ENCODE results near the gene FOXK1.

Gene FOXK1

DNA sequence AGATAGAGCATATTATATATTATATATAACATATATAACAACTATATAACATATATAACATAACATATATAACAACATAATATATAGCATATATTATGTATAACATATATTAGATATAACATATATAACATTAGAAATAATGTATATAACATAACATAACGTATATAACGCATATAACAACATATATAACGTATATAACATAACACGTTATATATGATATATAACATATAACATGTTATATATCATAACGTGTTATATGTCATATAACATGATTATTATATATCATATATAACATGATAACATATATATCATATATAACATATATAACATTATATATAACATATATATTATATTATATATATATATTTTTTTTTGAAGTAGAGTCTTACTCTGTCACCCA is 97.0 kb downstream of the FOXK1 start:
- H3K9me3 ChIP-seq (ENCODE audit: severe bottlenecking), result no peaks in the 10 kb centered on the region
- H3K27ac ChIP-seq (ENCODE audit: poor library complexity, severe bottlenecking), result no peak overlapping the region
- no peak overlapping the region for H3K4me3 ChIP-seq (ENCODE audit: severe bottlenecking)
- ATAC-seq (ENCODE audit: low read depth), result no peak
- no peak for DNase-seq (ENCODE audit: low spot score)
- no peaks in the 10 kb centered on the region for H3K27me3 ChIP-seq (ENCODE audit: insufficient read depth, poor library complexity, severe bottlenecking)
- H3K4me1 ChIP-seq (ENCODE audit: insufficient read depth, poor library complexity, severe bottlenecking), result peaks cover 2% of the 10 kb centered on the region
- H3K36me3 ChIP-seq (ENCODE audit: low read depth), result peaks cover 24% of the 10 kb centered on the region
- TF ChIP-seq, protein P1, sequence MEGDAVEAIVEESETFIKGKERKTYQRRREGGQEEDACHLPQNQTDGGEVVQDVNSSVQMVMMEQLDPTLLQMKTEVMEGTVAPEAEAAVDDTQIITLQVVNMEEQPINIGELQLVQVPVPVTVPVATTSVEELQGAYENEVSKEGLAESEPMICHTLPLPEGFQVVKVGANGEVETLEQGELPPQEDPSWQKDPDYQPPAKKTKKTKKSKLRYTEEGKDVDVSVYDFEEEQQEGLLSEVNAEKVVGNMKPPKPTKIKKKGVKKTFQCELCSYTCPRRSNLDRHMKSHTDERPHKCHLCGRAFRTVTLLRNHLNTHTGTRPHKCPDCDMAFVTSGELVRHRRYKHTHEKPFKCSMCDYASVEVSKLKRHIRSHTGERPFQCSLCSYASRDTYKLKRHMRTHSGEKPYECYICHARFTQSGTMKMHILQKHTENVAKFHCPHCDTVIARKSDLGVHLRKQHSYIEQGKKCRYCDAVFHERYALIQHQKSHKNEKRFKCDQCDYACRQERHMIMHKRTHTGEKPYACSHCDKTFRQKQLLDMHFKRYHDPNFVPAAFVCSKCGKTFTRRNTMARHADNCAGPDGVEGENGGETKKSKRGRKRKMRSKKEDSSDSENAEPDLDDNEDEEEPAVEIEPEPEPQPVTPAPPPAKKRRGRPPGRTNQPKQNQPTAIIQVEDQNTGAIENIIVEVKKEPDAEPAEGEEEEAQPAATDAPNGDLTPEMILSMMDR (IDR thresholded peaks at IDR 0.05; ENCODE audit: poor library complexity, severe bottlenecking), result no peak

DNA sequence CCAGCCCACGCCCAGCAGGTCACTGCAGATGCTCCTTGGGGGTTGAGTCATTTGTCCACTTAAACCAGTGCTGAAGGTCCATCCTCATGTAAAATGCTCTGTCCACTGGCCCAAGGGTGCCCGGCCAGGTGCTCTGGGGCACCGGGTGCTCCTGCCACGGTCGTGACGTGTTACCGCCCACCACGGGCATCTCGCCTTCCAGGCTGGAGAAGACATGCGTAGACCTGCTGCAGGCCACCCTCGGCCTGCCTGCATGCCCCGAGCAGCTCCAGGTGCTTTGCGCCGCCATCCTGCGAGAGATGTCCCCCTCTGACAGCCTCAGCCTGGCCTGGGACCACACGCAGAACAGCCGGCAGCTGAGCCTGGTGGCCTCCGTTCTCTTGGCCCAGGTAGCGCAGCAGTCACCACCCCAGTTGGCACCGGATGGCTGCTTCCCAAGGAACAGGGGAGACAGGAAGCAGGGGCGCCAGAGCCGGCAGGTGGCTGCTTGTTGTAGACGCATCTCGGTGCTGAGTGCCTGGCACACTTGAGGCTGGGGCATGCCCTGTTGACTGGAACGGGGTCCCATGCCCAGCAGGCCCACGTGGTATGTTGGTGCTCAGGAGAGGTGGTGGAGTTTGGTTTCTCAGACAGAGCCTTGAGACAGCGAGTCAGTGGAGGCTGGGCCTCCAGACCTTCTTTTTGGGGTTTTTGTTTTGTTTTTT is 99.4 kb downstream of the FOXK1 start:
- no peak for ATAC-seq (ENCODE audit: low read depth)
- Histone ChIP-seq H3K4me1 (ENCODE audit: insufficient read depth, poor library complexity, severe bottlenecking) (peaks cover 2% of the 10 kb centered on the region), H3K9me3 (ENCODE audit: severe bottlenecking) (no peaks in the 10 kb centered on the region), H3K27ac (ENCODE audit: poor library complexity, severe bottlenecking) (no peak overlapping the region), H3K4me3 (ENCODE audit: severe bottlenecking) (no peak overlapping the region), H3K27me3 (ENCODE audit: insufficient read depth, poor library complexity, severe bottlenecking) (no peaks in the 10 kb centered on the region), H3K36me3 (ENCODE audit: low read depth) (peaks cover 29% of the 10 kb centered on the region)
- no peak for DNase-seq (ENCODE audit: low spot score)
- TF ChIP-seq, protein P1 (IDR thresholded peaks at IDR 0.05; ENCODE audit: poor library complexity, severe bottlenecking), result no peak

DNA sequence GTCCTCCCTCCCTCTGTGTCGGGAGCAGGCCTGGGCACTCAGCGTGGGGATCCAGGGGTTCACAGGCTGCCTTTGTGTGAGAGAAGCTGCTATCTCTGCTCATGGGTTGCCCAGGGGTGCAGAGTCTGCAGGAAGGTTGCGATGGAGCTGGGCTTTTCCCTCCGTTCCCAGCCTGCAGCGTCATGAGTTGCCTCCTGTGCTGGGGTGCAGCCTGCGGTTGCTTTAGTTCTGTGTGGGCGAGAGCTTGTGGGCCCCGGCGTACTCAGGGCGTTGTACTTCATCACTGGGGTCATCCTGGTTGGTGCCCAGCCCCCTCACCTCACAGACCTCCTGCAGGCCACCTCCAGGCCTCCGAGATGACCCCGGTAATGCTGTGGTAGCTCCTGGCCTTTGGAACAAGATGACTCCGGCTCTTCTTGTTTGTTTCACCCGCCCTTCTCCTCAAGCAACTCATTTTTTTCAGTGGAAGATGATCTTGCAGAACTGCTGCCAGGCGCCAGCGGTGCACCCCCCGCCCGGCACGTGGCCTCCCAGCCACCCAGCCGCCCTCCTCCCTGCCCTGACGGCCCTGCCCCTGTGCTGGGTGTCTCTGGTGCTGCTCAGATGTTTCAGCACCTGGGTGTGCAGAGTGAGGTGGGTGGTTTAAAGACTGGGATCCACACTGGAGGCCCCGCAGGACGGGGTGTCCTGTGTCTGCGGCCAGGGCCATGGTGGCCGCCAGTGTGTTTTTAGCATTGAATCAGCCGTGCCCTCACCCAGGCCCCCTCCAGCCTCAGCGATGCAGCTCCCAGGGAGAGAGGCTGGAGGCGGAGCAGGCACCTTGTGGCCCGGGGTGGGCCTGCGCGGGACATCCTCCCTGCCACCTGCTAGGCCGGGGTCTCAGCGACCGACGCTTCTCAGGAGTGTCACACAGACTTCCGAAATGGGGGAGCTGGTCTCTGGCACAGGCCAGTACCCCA is 100.5 kb downstream of the FOXK1 start:
- no peak for DNase-seq (ENCODE audit: low spot score)
- TF ChIP-seq, protein P1 (IDR thresholded peaks at IDR 0.05; ENCODE audit: poor library complexity, severe bottlenecking), result no peak
- Histone ChIP-seq H3K9me3 (ENCODE audit: severe bottlenecking) (no peaks in the 10 kb centered on the region), H3K4me1 (ENCODE audit: insufficient read depth, poor library complexity, severe bottlenecking) (no peaks in the 10 kb centered on the region), H3K4me3 (ENCODE audit: severe bottlenecking) (no peak overlapping the region), H3K36me3 (ENCODE audit: low read depth) (peaks cover 22% of the 10 kb centered on the region), H3K27me3 (ENCODE audit: insufficient read depth, poor library complexity, severe bottlenecking) (no peaks in the 10 kb centered on the region), H3K27ac (ENCODE audit: poor library complexity, severe bottlenecking) (no peak overlapping the region)
- no peak for ATAC-seq (ENCODE audit: low read depth)

DNA sequence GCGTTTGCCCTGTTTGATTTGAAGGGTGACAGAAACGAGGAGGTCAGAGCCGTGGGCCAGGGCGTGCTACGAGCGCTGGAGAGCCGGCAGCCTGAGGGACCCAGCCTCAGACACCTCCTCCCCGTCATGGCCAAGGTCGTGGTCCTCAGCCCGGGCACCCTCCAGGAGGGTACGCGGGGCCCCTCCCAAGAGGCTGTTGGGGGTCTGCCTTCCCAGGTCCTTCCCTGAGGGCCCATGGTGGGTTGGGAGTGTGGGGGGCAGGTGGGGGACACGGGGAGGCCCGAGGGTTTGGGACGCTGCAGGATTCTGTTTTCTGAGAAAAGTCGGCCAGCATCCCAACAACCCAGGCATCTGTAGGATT is 101.2 kb downstream of the FOXK1 start:
- TF ChIP-seq, protein P1 (IDR thresholded peaks at IDR 0.05; ENCODE audit: poor library complexity, severe bottlenecking), result no peak
- Histone ChIP-seq H3K27me3 (ENCODE audit: insufficient read depth, poor library complexity, severe bottlenecking) (no peaks in the 10 kb centered on the region), H3K36me3 (ENCODE audit: low read depth) (peaks cover 23% of the 10 kb centered on the region), H3K4me3 (ENCODE audit: severe bottlenecking) (no peak overlapping the region), H3K4me1 (ENCODE audit: insufficient read depth, poor library complexity, severe bottlenecking) (no peaks in the 10 kb centered on the region), H3K27ac (ENCODE audit: poor library complexity, severe bottlenecking) (no peak overlapping the region), H3K9me3 (ENCODE audit: severe bottlenecking) (no peaks in the 10 kb centered on the region)
- ATAC-seq (ENCODE audit: low read depth) (no peak), DNase-seq (ENCODE audit: low spot score) (no peak)
